HEK293 (cell line): Measurements from ENCODE around the gene CYB5D1.

Experiments
- GLI2 ChIP-seq: fragments of 450-650 bp; formaldehyde crosslinking; IDR thresholded peaks from 2 replicates; pipeline ENCODE4; 2017; ENCODE audit warnings: missing biosample characterization, missing genetic modification characterization, low read depth, borderline replicate concordance
- GLI4 ChIP-seq: fragments of 450-650 bp; formaldehyde crosslinking; IDR thresholded peaks from 2 replicates; pipeline ENCODE4 v1.5.1; 2016; ENCODE audit warnings: missing biosample characterization, missing genetic modification characterization
- GLIS1 ChIP-seq: fragments of 450-650 bp; formaldehyde crosslinking; IDR thresholded peaks from 2 replicates; pipeline ENCODE4 v1.5.1; 2016; ENCODE audit warnings: missing biosample characterization, missing genetic modification characterization
- HOXA7 ChIP-seq: sonication (generic); formaldehyde crosslinking; IDR thresholded peaks from 2 replicates; pipeline ENCODE4 v1.8.1; 2022; ENCODE audit warnings: missing genetic modification reagents, borderline replicate concordance
- HOXC10 ChIP-seq: sonication (generic); formaldehyde crosslinking; IDR thresholded peaks from 2 replicates; pipeline ENCODE4 v1.8.1; 2023; ENCODE audit warnings: mild to moderate bottlenecking, missing genetic modification reagents
- KLF10 ChIP-seq: fragments of 450-650 bp; IDR thresholded peaks from 2 replicates; pipeline ENCODE4 v1.5.1; 2018; ENCODE audit warnings: missing biosample characterization, mild to moderate bottlenecking, missing genetic modification characterization
- KLF9 ChIP-seq: fragments of 450-650 bp; formaldehyde crosslinking; IDR thresholded peaks from 2 replicates; pipeline ENCODE4 v1.5.1; 2016; ENCODE audit warnings: missing biosample characterization, missing genetic modification characterization, low read depth
- ZBTB21 ChIP-seq: fragments of 450-650 bp; formaldehyde crosslinking; IDR thresholded peaks from 2 replicates; pipeline ENCODE4 v1.5.1; 2017; ENCODE audit warnings: missing biosample characterization, missing genetic modification characterization
- ZFP41 ChIP-seq: fragments of 450-650 bp; formaldehyde crosslinking; IDR thresholded peaks from 2 replicates; pipeline ENCODE4 v1.5.1; 2016; ENCODE audit warnings: missing biosample characterization, missing genetic modification characterization, borderline replicate concordance
- ZNF121 ChIP-seq: fragments of 450-650 bp; formaldehyde crosslinking; IDR thresholded peaks from 2 replicates; pipeline ENCODE4 v1.5.1; 2016; ENCODE audit warnings: missing biosample characterization, missing genetic modification characterization
- ZNF2 ChIP-seq: fragments of 450-650 bp; formaldehyde crosslinking; IDR thresholded peaks from 2 replicates; pipeline ENCODE4 v1.5.1; 2016; ENCODE audit warnings: missing biosample characterization, missing genetic modification characterization
- ZNF202 ChIP-seq: fragments of 450-650 bp; formaldehyde crosslinking; IDR thresholded peaks from 2 replicates; pipeline ENCODE4 v1.5.1; 2016; ENCODE audit warnings: missing biosample characterization, missing genetic modification characterization, borderline replicate concordance
- ZNF211 ChIP-seq: fragments of 450-650 bp; formaldehyde crosslinking; IDR thresholded peaks from 2 replicates; pipeline ENCODE4 v1.5.1; 2016; ENCODE audit warnings: low read depth, missing biosample characterization, missing genetic modification characterization
- ZNF221 ChIP-seq: fragments of 450-650 bp; formaldehyde crosslinking; IDR thresholded peaks from 2 replicates; pipeline ENCODE4 v1.5.1; 2017; ENCODE audit warnings: missing biosample characterization, missing genetic modification characterization, borderline replicate concordance
- ZNF24 ChIP-seq: fragments of 450-650 bp; formaldehyde crosslinking; IDR thresholded peaks from 2 replicates; pipeline ENCODE4 v1.5.1; 2016; ENCODE audit warnings: missing biosample characterization, missing genetic modification characterization
- ZNF248 ChIP-seq: fragments of 450-650 bp; formaldehyde crosslinking; IDR thresholded peaks from 2 replicates; pipeline ENCODE4 v1.5.1; 2017; ENCODE audit warnings: missing biosample characterization, missing genetic modification characterization
- ZNF341 ChIP-seq: fragments of 450-650 bp; formaldehyde crosslinking; IDR thresholded peaks from 2 replicates; pipeline ENCODE4; 2016; ENCODE audit warnings: low read depth, missing biosample characterization, missing genetic modification characterization
- ZNF366 ChIP-seq: fragments of 450-650 bp; formaldehyde crosslinking; conservative IDR thresholded peaks from 2 replicates; pipeline ENCODE4 v1.5.1; 2016; ENCODE audit warnings: missing biosample characterization, missing genetic modification characterization
- ZNF423 ChIP-seq: fragments of 450-650 bp; formaldehyde crosslinking; IDR thresholded peaks from 2 replicates; pipeline ENCODE4 v1.5.1; 2016; ENCODE audit warnings: missing biosample characterization, missing genetic modification characterization
- ZNF548 ChIP-seq: fragments of 450-650 bp; formaldehyde crosslinking; IDR thresholded peaks from 2 replicates; pipeline ENCODE4 v1.5.1; 2016; ENCODE audit warnings: missing biosample characterization, missing genetic modification characterization
- ZNF626 ChIP-seq: fragments of 450-650 bp; sonication (Bioruptor Pico); formaldehyde crosslinking; IDR thresholded peaks from 2 replicates; pipeline ENCODE4 v1.5.1; 2018; ENCODE audit warnings: missing biosample characterization, missing genetic modification characterization, inconsistent platforms
- ZSCAN30 ChIP-seq: fragments of 450-650 bp; IDR thresholded peaks from 2 replicates; pipeline ENCODE4 v1.5.1; 2018; ENCODE audit warnings: missing biosample characterization, mild to moderate bottlenecking, missing genetic modification characterization, moderate library complexity
- TF ChIP-seq, protein P1 (sequence below): fragments of 450-650 bp; formaldehyde crosslinking; IDR thresholded peaks from 2 replicates; pipeline ENCODE4 v1.5.1; 2016; ENCODE audit warnings: missing biosample characterization, missing genetic modification characterization, low read depth
- TF ChIP-seq, protein P2 (sequence below): fragments of 450-650 bp; formaldehyde crosslinking; IDR thresholded peaks from 2 replicates; pipeline ENCODE4 v1.5.1; 2017; ENCODE audit warnings: missing biosample characterization, mild to moderate bottlenecking, missing genetic modification characterization, moderate library complexity
- TF ChIP-seq, protein P3 (sequence below): fragments of 450-650 bp; formaldehyde crosslinking; IDR thresholded peaks from 2 replicates; pipeline ENCODE4 v1.5.1; 2016; ENCODE audit warnings: missing biosample characterization, missing genetic modification characterization
- TF ChIP-seq, protein P4 (sequence below): fragments of 450-650 bp; formaldehyde crosslinking; IDR thresholded peaks from 2 replicates; pipeline ENCODE4; 2016; ENCODE audit warnings: missing biosample characterization, missing genetic modification characterization
- TF ChIP-seq, protein P5 (sequence below): fragments of 450-650 bp; formaldehyde crosslinking; IDR thresholded peaks from 2 replicates; pipeline ENCODE4 v1.5.1; 2016; ENCODE audit warnings: missing biosample characterization, missing genetic modification characterization

CYB5D1 gene

DNA sequence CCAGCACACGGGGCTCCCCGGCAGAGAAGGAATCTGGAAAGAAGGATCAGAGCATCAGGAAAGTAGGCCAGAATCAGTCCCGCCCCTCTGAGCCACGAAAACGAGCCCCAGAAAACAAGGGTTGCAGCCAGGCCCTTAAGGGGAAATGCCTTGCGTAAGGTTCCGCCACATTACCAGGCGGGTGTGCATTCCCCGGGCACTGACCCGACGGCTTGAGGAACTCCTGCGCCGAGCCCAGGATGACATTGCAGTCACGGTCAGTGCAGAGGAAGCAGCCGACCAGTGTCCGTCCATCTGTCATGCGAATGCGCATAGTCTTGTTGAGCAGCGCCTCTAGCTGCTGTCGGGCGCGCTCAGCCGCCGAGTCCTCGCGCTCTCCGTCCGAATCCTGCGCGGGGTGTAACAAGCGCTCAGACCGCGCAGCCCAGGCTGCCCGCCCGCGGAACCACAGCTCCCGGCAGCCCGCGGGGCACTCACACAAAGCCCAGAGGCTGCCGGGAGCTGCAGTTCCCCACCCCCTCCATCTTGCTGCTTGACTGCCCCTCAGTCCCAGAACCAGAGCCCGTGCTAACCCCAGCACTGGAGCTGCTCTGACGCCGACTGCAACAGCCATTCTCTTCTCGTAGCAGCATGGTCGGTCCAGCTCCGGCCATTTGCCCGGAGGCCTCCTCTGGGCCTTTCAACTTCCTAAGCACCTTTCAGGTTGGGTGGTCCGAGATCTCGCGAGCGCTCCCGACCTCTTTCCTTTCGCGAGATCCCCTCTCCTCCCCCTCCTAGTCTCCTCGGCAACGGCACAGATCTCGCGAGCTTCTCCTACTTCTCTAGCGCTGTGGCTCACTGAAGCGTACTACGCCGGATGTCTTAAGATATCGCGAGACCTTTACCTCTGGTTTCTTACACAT, 741 bp upstream of the CYB5D1 start, which contains the start of gene NAA38 (continued):
- no peak for TF ChIP-seq ZNF202
- no peak for TF ChIP-seq ZNF121
- TF ChIP-seq GLIS1 (tag by site-specific recombination), result no peak; the same call in 1 of the 2 replicates
- TF ChIP-seq, protein P1, sequence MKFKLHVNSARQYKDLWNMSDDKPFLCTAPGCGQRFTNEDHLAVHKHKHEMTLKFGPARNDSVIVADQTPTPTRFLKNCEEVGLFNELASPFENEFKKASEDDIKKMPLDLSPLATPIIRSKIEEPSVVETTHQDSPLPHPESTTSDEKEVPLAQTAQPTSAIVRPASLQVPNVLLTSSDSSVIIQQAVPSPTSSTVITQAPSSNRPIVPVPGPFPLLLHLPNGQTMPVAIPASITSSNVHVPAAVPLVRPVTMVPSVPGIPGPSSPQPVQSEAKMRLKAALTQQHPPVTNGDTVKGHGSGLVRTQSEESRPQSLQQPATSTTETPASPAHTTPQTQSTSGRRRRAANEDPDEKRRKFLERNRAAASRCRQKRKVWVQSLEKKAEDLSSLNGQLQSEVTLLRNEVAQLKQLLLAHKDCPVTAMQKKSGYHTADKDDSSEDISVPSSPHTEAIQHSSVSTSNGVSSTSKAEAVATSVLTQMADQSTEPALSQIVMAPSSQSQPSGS (tag by site-specific recombination), result no peak
- peak; percentile 37; the same call in 1 of the 2 replicates for TF ChIP-seq ZBTB21 (tag by site-specific recombination)
- TF ChIP-seq GLI4 (tag by site-specific recombination), result no peak
- TF ChIP-seq KLF10 (tag by site-specific recombination), result no peak
- TF ChIP-seq, protein P2, sequence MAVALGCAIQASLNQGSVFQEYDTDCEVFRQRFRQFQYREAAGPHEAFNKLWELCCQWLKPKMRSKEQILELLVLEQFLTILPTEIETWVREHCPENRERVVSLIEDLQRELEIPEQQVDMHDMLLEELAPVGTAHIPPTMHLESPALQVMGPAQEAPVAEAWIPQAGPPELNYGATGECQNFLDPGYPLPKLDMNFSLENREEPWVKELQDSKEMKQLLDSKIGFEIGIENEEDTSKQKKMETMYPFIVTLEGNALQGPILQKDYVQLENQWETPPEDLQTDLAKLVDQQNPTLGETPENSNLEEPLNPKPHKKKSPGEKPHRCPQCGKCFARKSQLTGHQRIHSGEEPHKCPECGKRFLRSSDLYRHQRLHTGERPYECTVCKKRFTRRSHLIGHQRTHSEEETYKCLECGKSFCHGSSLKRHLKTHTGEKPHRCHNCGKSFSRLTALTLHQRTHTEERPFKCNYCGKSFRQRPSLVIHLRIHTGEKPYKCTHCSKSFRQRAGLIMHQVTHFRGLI (tag by site-specific recombination), result peak; percentile 45
- TF ChIP-seq, protein P3, sequence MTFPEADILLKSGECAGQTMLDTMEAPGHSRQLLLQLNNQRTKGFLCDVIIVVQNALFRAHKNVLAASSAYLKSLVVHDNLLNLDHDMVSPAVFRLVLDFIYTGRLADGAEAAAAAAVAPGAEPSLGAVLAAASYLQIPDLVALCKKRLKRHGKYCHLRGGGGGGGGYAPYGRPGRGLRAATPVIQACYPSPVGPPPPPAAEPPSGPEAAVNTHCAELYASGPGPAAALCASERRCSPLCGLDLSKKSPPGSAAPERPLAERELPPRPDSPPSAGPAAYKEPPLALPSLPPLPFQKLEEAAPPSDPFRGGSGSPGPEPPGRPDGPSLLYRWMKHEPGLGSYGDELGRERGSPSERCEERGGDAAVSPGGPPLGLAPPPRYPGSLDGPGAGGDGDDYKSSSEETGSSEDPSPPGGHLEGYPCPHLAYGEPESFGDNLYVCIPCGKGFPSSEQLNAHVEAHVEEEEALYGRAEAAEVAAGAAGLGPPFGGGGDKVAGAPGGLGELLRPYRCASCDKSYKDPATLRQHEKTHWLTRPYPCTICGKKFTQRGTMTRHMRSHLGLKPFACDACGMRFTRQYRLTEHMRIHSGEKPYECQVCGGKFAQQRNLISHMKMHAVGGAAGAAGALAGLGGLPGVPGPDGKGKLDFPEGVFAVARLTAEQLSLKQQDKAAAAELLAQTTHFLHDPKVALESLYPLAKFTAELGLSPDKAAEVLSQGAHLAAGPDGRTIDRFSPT (tag by site-specific recombination), result no peak
- no peak for TF ChIP-seq ZNF24
- TF ChIP-seq HOXA7 (CRISPR knock-in tag), result no peak
- TF ChIP-seq ZNF626 (tag by site-specific recombination), result no peak
- no peak for TF ChIP-seq ZNF211 (tag by site-specific recombination)
- TF ChIP-seq ZNF548, result no peak
- peak; percentile 92 for TF ChIP-seq ZNF2 (tag by site-specific recombination)
- no peak for TF ChIP-seq HOXC10 (CRISPR knock-in tag)
- TF ChIP-seq, protein P4, sequence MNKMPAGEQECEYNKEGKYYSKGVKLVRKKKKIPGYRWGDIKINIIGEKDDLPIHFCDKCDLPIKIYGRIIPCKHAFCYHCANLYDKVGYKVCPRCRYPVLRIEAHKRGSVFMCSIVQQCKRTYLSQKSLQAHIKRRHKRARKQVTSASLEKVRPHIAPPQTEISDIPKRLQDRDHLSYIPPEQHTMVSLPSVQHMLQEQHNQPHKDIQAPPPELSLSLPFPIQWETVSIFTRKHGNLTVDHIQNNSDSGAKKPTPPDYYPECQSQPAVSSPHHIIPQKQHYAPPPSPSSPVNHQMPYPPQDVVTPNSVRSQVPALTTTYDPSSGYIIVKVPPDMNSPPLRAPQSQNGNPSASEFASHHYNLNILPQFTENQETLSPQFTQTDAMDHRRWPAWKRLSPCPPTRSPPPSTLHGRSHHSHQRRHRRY, result no peak
- no peak for TF ChIP-seq ZNF248 (tag by site-specific recombination)
- peak; percentile 18; the same call in 1 of the 2 replicates for TF ChIP-seq KLF9
- 0 out of 2 replicates have a peak, but pooled peaks have one; percentile 12 for TF ChIP-seq ZNF366 (tag by site-specific recombination)
- TF ChIP-seq ZNF423 (tag by site-specific recombination), result no peak
- peak; percentile 47; the same call in 1 of the 2 replicates for TF ChIP-seq ZSCAN30 (tag by site-specific recombination)
- no peak for TF ChIP-seq ZNF221 (tag by site-specific recombination)
- peak; percentile 85 for TF ChIP-seq ZNF341 (tag by site-specific recombination)
- no peak for TF ChIP-seq GLI2 (tag by site-specific recombination)
- TF ChIP-seq, protein P5, sequence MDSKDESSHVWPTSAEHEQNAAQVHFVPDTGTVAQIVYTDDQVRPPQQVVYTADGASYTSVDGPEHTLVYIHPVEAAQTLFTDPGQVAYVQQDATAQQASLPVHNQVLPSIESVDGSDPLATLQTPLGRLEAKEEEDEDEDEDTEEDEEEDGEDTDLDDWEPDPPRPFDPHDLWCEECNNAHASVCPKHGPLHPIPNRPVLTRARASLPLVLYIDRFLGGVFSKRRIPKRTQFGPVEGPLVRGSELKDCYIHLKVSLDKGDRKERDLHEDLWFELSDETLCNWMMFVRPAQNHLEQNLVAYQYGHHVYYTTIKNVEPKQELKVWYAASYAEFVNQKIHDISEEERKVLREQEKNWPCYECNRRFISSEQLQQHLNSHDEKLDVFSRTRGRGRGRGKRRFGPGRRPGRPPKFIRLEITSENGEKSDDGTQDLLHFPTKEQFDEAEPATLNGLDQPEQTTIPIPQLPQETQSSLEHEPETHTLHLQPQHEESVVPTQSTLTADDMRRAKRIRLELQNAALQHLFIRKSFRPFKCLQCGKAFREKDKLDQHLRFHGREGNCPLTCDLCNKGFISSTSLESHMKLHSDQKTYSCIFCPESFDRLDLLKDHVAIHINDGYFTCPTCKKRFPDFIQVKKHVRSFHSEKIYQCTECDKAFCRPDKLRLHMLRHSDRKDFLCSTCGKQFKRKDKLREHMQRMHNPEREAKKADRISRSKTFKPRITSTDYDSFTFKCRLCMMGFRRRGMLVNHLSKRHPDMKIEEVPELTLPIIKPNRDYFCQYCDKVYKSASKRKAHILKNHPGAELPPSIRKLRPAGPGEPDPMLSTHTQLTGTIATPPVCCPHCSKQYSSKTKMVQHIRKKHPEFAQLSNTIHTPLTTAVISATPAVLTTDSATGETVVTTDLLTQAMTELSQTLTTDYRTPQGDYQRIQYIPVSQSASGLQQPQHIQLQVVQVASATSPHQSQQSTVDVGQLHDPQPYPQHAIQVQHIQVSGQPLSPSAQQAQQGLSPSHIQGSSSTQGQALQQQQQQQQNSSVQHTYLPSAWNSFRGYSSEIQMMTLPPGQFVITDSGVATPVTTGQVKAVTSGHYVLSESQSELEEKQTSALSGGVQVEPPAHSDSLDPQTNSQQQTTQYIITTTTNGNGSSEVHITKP, result peak; percentile 87
- TF ChIP-seq ZFP41, result no peak
